GM10248 (cell line): Measurements from ENCODE around the gene GCC2.

Source experiments
- CTCF ChIA-PET: fragments of 300-600 bp; sonication (Branson Sonifier 250); formaldehyde crosslinking; extraction: SDS; loops from one replicate; lab custom pipeline; 2021; ENCODE audit warnings: antibody characterized with exemption; lab: Yijun Ruan, JAX
- POLR2A ChIA-PET: fragments of 350-650 bp; sonication (Branson Sonifier 250); formaldehyde crosslinking; extraction: SDS; loops from one replicate; lab custom pipeline; 2020; ENCODE audit warnings: antibody characterized with exemption; lab: Yijun Ruan, JAX
- DNase-seq: peaks from one replicate; pipeline ENCODE4 v3.0.0; 2012; ENCODE audit errors: extremely low spot score
- CTCF ChIP-seq: IDR thresholded peaks from 2 replicates; pipeline ENCODE4 v1.5.1; 2012; ENCODE audit warnings: mild to moderate bottlenecking, low read depth; ENCODE audit errors: extremely low read depth, missing control alignments, control extremely low read depth

The GCC2 gene

GRCh38 chr2:108531674-108532055 is 82.7 kb downstream of the GCC2 start:
- DNase-seq: no peak
- ChIA-PET POLR2A (no interaction called here), CTCF (interaction anchor here (0.8 kb wide), 1 partner anchor 105 kb away, joined by 5 read pairs; no protein-coding TSS in a partner anchor)
- TF ChIP-seq CTCF: no peak

DNA sequence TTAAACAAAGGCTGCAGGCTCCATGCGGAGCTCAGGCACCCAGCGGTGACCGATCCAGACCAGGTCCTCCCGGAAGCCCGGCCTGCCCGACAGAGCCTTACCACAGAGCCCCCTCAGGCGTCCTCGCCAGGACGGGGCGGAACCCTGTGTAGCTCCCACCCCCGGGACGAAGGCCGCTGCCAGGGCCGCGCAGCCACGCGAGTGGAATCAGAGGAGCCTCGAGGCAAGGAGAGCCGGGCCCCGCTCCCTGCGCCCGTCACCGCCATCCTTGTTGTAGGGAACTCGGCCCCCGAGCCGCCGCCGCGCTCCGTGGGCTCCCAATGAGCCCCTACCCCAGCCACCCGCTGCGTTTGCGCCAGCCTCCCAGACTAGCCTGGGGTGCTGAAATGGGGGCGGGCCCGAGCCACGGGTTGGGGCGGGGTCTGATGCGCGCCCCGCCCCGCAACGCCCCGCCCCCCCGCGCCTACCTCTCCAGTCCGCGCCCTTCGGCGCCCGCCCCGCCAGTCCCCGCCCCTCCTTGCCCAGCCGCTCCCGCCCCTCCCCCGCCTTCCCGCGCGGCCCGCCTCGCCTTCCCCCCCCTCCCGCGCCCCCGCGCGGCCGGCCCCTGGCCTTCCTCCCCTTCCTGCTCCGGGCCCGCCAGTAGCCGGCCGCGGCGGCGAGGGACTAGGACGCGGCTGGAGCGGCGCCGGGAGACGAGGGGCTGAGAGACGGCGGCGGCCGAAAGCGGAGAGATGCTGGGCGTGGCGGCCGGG is 85.0 kb downstream of the GCC2 start, which contains the start of gene LIMS1:
LIMS1 (plus strand) TSS at position 639 of the 752 bp plus-strand sequence; CDS start at position 732, 93 bp downstream.
- no peak for TF ChIP-seq CTCF
- CTCF ChIA-PET: interaction anchor here (0.9 to 1.4 kb wide), 6 partner anchors 11 to 103 kb away, joined by 3 to 7 read pairs (median 4); no protein-coding TSS in a partner anchor
- POLR2A ChIA-PET: interaction anchor here (0.8 kb wide), 1 partner anchor 41 kb away, joined by 3 read pairs; no protein-coding TSS in a partner anchor
- DNase-seq: peak; percentile 97

GRCh38 chr2:108534584-108535356 is 85.8 kb downstream of the GCC2 start:
- peak; percentile 47 for DNase-seq
- no peak for TF ChIP-seq CTCF
- POLR2A ChIA-PET: no interaction called here
- CTCF ChIA-PET: interaction anchor here (1.2 to 1.4 kb wide), 4 partner anchors 15 to 102 kb away, joined by 3 to 7 read pairs (median 5); no protein-coding TSS in a partner anchor

GRCh38 chr2:108535357-108535631 is 86.3 kb downstream of the GCC2 start:
- no peak for DNase-seq
- CTCF ChIA-PET: interaction anchor here (0.8 to 1.4 kb wide), 4 partner anchors 18 to 76 kb away, joined by 3 to 6 read pairs (median 3); no protein-coding TSS in a partner anchor
- POLR2A ChIA-PET: no interaction called here
- TF ChIP-seq CTCF: no peak

DNA sequence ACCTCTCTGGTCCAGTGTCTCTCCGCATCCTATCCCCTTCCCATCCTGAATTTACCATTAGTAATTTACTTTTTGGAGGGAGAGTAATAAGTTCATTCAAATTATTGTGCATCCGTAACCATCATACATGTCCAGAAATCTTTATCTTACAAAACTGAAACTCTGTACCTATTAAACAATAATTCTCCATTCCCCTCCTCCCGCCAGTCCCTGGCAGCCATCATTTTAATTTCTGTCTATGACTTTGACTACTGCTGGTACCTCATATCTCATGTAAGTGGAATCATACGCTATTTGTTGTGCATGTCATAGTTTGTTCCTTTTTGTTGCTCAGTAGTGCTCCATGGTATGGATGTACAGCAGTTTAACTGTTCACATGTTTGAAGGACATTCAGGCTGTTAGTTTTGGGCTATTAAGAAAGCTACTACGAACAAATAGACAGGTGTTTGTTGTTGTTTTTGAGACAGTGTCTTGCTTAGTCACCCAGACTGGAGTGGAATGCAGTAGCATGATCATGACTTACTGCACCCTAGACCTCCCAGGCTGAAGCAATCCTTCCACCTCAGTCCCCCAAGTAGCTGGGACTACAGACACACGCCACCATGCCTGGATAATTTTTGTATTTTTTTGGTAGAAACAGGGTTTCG is 87.3 kb downstream of the GCC2 start:
- CTCF ChIA-PET: interaction anchor here (0.8 to 1.2 kb wide), 3 partner anchors 17 to 59 kb away, joined by 3 to 6 read pairs (median 3); no protein-coding TSS in a partner anchor

More for the DNA sequence above, 87.3 kb downstream of the GCC2 start:
- no peak for TF ChIP-seq CTCF
- DNase-seq: no peak
- POLR2A ChIA-PET: no interaction called here
